GM18858 (cell line): Measurements from ENCODE around the gene SYNPR.
A peak's percentile ranks its signal among the peaks of the same experiment; 100 is the strongest.

Experiments
- ATAC-seq: cut with Tn5 transposase; IDR thresholded peaks from one replicate; pipeline ENCODE4 v1.9.1; 2021; ENCODE audit not compliant: unreplicated experiment

SYNPR gene

GRCh38 chr3:63523100-63523499 lies 245.0 kb downstream of the SYNPR start:
- no peak for ATAC-seq

- peak; percentile 58 for ATAC-seq
Observed at GRCh38 chr3:63528325-63529000, 250.4 kb downstream of the SYNPR start.

GRCh38 chr3:63532521-63532920 lies 254.4 kb downstream of the SYNPR start:
- ATAC-seq = no peak

GRCh38 chr3:63538919-63539318 lies 260.8 kb downstream of the SYNPR start:
- ATAC-seq = peak; percentile 52

- no peak for ATAC-seq
Observed at GRCh38 chr3:63555767-63556166, 277.7 kb downstream of the SYNPR start.

- ATAC-seq = no peak
Observed at GRCh38 chr3:63556401-63556800, 278.3 kb downstream of the SYNPR start.

GRCh38 chr3:63557912-63558311 lies 279.8 kb downstream of the SYNPR start:
- ATAC-seq = peak; percentile 98

GRCh38 chr3:63559884-63560283 lies 281.8 kb downstream of the SYNPR start:
- ATAC-seq = no peak

- no peak for ATAC-seq
Observed at GRCh38 chr3:63561879-63562278, 283.8 kb downstream of the SYNPR start.

- ATAC-seq = no peak
Observed at GRCh38 chr3:63562323-63562722, 284.2 kb downstream of the SYNPR start.

- ATAC-seq = no peak
Observed at GRCh38 chr3:63563572-63563971, 285.5 kb downstream of the SYNPR start.

GRCh38 chr3:63565220-63565619 lies 287.1 kb downstream of the SYNPR start:
- no peak for ATAC-seq

- no peak for ATAC-seq
Observed at GRCh38 chr3:63571682-63572081, 293.6 kb downstream of the SYNPR start.

- no peak for ATAC-seq
Observed at GRCh38 chr3:63576846-63577245, 298.7 kb downstream of the SYNPR start.

- no peak for ATAC-seq
Observed at GRCh38 chr3:63578858-63579257, 300.8 kb downstream of the SYNPR start.

GRCh38 chr3:63580151-63580550 lies 302.0 kb downstream of the SYNPR start:
- ATAC-seq = no peak

- ATAC-seq = no peak
Observed at GRCh38 chr3:63582943-63583500, 304.9 kb downstream of the SYNPR start.

GRCh38 chr3:63584681-63585080 lies 306.6 kb downstream of the SYNPR start:
- ATAC-seq = no peak

GRCh38 chr3:63585927-63586326 lies 307.8 kb downstream of the SYNPR start:
- no peak for ATAC-seq

- no peak for ATAC-seq
Observed at GRCh38 chr3:63588895-63589294, 310.8 kb downstream of the SYNPR start.

- no peak for ATAC-seq
Observed at GRCh38 chr3:63593779-63594178, 315.7 kb downstream of the SYNPR start.

- ATAC-seq = no peak
Observed at GRCh38 chr3:63595221-63595620, 317.1 kb downstream of the SYNPR start.

- ATAC-seq = no peak
Observed at GRCh38 chr3:63597019-63597418, 318.9 kb downstream of the SYNPR start.
